Astrocyte of the spinal cord (primary cell): ENCODE results near the gene PACRG.

Experiments
- DNase-seq: peaks from one replicate; pipeline ENCODE4 v3.0.0; 2011; ENCODE audit warnings: low read depth, low spot score
- H3K4me3 ChIP-seq: 2 replicates; pipeline ENCODE4 v1.5.1; 2011; ENCODE audit warnings: low read depth, mild to moderate bottlenecking, low read length, moderate library complexity
- in situ Hi-C: cut with HindIII; loops from 2 replicates; pipeline ENCODE4 v1.10.0; 2017; ENCODE audit warnings: low sequenced_read_pairs
- TF ChIP-seq, protein P1 (sequence below): IDR thresholded peaks from 2 replicates; pipeline ENCODE4 v1.5.1; 2012; ENCODE audit warnings: low read depth, mild to moderate bottlenecking, low read length, inconsistent platforms

Gene PACRG

DNA sequence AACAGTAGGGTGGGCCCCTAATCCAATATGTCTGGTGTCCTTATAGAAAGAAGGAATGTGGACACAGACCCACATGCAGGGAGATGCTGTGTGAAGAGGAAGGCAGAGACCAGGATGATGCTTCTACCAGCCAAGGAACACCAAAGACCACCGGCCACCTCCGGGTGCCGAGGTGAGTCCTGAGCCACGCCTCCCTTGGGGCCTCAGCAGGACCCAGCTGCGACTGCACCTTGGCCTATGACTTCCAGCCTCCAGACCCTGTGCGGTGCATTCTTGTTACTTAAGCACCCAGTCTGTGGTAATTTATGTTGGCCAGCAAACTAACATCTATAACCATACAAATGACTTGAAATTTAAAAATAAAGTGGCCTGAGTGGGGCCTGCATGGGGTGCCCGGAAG lies 607.3 kb downstream of the PACRG start:
- in situ Hi-C loops: no loop called here
- TF ChIP-seq, protein P1, sequence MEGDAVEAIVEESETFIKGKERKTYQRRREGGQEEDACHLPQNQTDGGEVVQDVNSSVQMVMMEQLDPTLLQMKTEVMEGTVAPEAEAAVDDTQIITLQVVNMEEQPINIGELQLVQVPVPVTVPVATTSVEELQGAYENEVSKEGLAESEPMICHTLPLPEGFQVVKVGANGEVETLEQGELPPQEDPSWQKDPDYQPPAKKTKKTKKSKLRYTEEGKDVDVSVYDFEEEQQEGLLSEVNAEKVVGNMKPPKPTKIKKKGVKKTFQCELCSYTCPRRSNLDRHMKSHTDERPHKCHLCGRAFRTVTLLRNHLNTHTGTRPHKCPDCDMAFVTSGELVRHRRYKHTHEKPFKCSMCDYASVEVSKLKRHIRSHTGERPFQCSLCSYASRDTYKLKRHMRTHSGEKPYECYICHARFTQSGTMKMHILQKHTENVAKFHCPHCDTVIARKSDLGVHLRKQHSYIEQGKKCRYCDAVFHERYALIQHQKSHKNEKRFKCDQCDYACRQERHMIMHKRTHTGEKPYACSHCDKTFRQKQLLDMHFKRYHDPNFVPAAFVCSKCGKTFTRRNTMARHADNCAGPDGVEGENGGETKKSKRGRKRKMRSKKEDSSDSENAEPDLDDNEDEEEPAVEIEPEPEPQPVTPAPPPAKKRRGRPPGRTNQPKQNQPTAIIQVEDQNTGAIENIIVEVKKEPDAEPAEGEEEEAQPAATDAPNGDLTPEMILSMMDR: no peak
- DNase-seq: no peak
- no peak overlapping the region for H3K4me3 ChIP-seq

DNA sequence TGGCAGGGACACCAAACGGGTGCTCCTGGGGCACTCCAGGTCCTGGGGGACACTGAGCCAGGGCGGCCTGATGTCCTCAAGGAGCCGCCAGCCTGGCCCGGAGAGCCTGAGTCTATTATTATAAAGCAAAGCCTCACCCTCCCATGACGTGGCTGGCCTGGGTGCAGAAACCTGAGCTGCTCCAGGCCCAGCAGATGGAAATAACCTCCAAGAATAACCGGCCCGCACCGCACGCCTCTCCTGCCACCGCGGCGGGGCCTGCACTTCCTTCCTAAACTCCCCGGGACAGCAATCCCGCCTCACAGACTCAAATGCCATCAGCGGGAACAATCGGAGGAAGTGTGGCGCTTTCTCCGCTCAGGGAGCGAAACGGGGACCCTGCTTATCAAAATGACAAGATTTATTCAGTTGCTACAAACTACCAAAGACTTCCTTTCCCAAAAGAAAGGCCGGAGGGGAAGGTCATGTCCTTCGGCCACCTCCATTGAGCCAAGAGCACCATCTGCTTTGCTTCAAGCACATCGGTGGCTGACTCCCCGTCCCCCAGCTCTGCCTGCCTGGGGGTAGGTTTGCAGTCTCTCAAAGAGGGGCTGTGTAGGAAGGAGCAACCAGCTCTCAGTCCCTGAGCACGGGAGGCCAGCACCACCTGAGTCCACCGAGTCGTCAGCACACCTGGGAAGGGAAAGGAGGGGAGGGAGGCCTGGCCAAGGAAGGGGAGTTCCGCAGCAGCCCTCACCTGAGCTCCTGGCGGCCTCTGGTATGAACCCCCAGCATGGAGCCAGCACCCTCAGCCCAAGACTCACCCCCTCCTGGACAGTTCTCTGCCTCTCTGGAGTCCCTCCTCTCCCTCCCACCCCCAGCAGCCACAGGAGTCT lies 608.1 kb downstream of the PACRG start:
- TF ChIP-seq, protein P1: no peak
- no peak overlapping the region for H3K4me3 ChIP-seq
- in situ Hi-C loops: no loop called here
- peak; percentile 59 for DNase-seq

DNA sequence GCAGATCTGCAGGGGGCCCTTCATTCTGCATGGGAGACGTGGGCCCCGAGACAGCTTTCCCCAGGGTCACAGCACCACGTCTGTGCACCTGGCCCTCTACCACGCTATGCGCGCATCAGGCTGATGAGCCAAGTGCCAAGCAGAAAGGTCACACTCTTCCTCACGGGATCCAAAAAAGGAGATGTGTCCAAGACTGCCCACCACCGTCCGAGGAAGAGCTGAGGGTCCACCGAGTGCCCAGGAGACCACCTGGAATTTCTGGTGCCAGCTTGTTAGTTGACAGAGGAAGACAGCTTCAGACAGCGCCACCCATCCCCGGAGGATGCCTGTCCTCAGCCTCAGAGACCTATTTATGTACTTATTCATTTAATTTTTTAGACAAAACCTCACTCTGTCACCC lies 609.2 kb downstream of the PACRG start:
- no peak overlapping the region for H3K4me3 ChIP-seq
- in situ Hi-C loops: no loop called here
- TF ChIP-seq, protein P1: no peak
- DNase-seq: no peak

DNA sequence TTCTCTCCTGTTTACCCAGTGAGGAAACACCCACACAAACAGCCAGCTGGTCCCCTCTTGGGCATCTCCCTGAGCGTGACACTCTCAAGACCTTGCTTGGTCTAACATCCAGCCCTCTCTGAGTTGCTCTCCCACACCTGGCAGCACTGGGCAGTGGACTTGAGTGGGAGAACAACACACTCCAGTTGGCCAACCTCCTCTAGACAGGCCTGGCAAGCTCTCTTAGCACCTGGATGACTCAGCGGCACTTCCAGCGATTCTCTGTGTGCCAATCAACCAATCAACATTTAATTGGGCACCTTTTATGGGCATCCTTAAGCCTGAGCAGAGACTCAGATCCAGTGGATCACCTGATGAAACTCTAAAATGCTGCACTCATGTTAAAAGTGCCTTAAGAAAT lies 610.2 kb downstream of the PACRG start:
- in situ Hi-C loops: no loop called here
- TF ChIP-seq, protein P1: no peak
- no peak for DNase-seq
- no peak overlapping the region for H3K4me3 ChIP-seq

DNA sequence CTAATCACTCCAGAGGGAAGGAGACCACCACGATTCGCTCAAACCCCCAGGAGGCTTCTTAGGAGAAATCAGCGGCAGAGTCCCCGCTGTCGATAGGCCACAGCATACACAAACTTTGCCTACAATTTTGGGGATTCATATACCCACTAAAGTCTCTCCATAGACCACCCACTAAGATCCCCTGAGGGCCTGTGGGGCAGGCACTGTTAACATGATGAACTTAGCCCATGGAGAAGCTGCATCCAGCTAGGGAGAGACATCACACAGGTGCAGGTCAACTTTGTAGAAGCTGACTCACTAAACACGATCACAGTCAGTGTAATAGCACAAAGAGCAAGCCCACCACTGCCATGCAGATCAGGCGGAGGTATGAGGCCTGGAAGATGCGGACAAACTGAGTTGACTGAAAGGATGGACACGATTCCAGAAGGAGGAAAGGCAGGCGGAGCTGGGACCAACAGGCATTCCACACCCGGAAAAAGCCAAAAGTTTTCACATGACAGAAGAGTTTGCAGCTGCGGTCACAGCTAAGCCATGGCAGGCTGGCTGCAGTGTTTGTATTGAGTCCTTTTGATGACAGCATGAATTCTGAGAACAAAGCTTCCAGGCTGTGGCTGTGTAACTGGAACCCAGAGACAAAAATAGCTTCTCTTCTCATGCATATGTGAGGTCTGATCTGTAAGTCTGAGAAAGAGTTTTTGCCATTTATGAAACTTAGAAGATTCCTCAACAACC lies 611.1 kb downstream of the PACRG start:
- no peak overlapping the region for H3K4me3 ChIP-seq
- peak; percentile 92 for DNase-seq
- in situ Hi-C loops: no loop called here
- TF ChIP-seq, protein P1: no peak

DNA sequence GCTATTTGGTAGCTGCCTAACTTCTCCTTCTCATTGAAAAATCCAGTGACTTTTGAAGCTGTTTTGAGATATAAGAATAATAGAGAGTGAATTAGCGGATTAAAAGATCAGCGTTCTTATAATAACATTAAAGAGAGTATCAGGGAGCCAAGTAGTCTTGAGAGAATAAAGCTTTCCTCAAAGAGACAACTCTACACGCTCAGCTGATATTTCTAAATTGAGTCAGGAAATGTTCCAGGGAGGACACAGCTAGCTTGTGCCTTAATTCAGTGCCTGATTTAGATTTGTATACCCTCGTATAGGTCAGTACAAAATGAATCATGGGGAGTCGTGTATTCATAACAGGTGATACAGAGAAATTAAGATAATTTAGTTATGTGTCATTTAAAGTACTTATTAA lies 611.7 kb downstream of the PACRG start:
- in situ Hi-C loops: no loop called here
- no peak for DNase-seq
- H3K4me3 ChIP-seq: no peak overlapping the region
- TF ChIP-seq, protein P1: no peak
